Adrenal gland (tissue), 5 donors: Measurements from ENCODE around the gene CHST3.

ENCODE experiments used
- POLR2A ChIP-seq, 2 donors: fragments of 450-650 bp; IDR thresholded peaks; one replicate each; pipeline ENCODE4 v1.6.1; 2017; ENCODE audit warnings: antibody characterized with exemption in 2 of 2, mild to moderate bottlenecking in 2 of 2, moderate library complexity in 1 of 2
- TF ChIP-seq, protein P1 (sequence below), 6 experiments: fragments of 450-650 bp in 4 of 6; fragments of 200-600 bp in 2 of 6; sonication (generic) in 1 of 6; IDR thresholded peaks; 1 replicate in 5 of 6; 2 replicates in 1 of 6; pipeline versions ENCODE4 v1.5.1 to v1.8.0; 2016 to 2021; ENCODE audit warnings: antibody characterized with exemption in 6 of 6, mild to moderate bottlenecking in 2 of 6, moderate library complexity in 1 of 6
- donor health status: DM: no; HTN: no; CAD: no.

DNA sequence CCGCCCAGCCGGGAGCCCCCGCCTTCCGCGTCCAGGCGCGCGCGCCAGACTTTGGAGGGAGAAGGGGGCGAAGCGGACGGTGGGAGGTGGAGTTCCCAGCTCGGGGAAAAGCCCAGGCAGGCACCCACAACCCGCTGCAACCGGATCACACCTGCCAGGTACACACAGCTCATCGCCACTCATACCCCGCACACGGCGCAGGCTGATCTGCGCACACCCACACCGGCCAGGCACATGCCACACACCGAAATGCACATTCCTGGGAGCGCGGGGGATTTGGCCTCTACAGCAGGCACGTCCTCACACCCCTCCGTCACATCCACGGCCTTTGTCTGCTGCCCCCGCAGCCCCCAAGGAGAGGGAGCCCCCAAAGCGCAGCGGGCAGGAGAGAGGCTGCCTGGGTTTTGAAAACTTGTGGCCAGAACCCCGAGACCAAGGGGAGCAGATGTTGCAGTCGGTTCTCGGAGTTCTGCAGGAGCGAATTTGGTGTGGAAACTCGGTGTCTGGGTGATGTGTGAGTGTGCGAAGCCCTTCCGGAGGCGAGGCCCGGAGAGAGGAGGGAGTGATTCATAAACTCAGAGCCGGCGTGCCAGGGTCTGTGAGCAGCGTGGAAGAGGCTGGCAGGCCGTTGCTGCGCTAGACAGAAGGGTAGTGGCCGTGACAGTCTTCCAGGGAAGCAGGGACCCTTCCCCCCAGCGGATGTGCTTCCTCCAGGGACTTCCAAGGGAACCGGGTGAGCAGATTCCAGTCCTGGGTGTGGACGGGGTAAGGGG, 734 bp downstream of the CHST3 start:
- TF ChIP-seq, protein P1, sequence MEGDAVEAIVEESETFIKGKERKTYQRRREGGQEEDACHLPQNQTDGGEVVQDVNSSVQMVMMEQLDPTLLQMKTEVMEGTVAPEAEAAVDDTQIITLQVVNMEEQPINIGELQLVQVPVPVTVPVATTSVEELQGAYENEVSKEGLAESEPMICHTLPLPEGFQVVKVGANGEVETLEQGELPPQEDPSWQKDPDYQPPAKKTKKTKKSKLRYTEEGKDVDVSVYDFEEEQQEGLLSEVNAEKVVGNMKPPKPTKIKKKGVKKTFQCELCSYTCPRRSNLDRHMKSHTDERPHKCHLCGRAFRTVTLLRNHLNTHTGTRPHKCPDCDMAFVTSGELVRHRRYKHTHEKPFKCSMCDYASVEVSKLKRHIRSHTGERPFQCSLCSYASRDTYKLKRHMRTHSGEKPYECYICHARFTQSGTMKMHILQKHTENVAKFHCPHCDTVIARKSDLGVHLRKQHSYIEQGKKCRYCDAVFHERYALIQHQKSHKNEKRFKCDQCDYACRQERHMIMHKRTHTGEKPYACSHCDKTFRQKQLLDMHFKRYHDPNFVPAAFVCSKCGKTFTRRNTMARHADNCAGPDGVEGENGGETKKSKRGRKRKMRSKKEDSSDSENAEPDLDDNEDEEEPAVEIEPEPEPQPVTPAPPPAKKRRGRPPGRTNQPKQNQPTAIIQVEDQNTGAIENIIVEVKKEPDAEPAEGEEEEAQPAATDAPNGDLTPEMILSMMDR (IDR thresholded peaks at IDR 0.05), result no peak
- peak; percentile 22 to 77 for TF ChIP-seq POLR2A (IDR thresholded peaks at IDR 0.05)
